Measurements from ENCODE around the gene SLC39A13. TPM values are rescaled to one million over a fixed set of nuclear protein-coding genes. Genes with fewer than 3 reads are reported as not detected.

SLC39A13 gene
- total RNA-seq, 1 donor from 2014 or later, result 60.0 TPM

GRCh38 chr11:47399860-47400767 is 8.3 kb upstream of the SLC39A13 start:
- peaks cover 20% of the 10 kb centered on the region for H3K4me1 Mint-ChIP-seq (ENCODE audit: low read depth, unreplicated experiment)
- peak overlapping the region; percentile 65 for H3K4me3 Mint-ChIP-seq (ENCODE audit: unreplicated experiment)
- peak overlapping the region; percentile 82 for H3K27ac Mint-ChIP-seq (ENCODE audit: unreplicated experiment)
- no peaks in the 10 kb centered on the region for H3K27me3 Mint-ChIP-seq (ENCODE audit: unreplicated experiment)
- peaks cover 3% of the 10 kb centered on the region for H3K9me3 Mint-ChIP-seq (ENCODE audit: unreplicated experiment)
- TF ChIP-seq, protein P1, sequence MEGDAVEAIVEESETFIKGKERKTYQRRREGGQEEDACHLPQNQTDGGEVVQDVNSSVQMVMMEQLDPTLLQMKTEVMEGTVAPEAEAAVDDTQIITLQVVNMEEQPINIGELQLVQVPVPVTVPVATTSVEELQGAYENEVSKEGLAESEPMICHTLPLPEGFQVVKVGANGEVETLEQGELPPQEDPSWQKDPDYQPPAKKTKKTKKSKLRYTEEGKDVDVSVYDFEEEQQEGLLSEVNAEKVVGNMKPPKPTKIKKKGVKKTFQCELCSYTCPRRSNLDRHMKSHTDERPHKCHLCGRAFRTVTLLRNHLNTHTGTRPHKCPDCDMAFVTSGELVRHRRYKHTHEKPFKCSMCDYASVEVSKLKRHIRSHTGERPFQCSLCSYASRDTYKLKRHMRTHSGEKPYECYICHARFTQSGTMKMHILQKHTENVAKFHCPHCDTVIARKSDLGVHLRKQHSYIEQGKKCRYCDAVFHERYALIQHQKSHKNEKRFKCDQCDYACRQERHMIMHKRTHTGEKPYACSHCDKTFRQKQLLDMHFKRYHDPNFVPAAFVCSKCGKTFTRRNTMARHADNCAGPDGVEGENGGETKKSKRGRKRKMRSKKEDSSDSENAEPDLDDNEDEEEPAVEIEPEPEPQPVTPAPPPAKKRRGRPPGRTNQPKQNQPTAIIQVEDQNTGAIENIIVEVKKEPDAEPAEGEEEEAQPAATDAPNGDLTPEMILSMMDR (IDR thresholded peaks at IDR 0.05; ENCODE audit: partially characterized antibody, unreplicated experiment), result no peak
- no peaks in the 10 kb centered on the region for H3K36me3 Mint-ChIP-seq (ENCODE audit: unreplicated experiment)
- no peak for DNase-seq

DNA sequence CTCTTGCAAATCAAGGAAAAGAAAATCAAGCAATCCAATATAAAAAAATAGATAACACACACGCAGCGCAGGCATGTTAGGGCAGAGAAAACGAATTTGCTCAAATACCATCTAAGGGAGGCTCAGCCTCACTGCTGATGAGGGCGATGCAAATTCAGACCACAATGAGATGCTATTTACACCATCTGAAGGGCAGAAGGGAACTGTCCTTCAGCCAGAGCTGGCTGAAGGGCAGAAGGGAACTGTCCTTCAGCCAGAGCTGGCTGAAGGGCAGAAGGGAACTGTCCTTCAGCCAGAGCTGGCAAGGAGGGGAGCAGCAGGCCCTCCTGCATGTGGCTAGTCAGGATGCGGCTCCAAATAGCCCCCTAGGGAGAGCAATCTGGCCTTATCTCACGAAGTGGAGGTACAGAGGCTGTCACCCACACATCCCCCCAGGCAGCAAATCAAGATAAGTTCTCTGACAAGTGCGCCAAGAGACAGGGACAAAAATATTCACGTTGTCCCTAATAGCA is 7.6 kb upstream of the SLC39A13 start:
- peaks cover 3% of the 10 kb centered on the region for H3K9me3 Mint-ChIP-seq (ENCODE audit: unreplicated experiment)
- TF ChIP-seq, protein P1 (IDR thresholded peaks at IDR 0.05; ENCODE audit: partially characterized antibody, unreplicated experiment), result no peak
- H3K27me3 Mint-ChIP-seq (ENCODE audit: unreplicated experiment), result no peaks in the 10 kb centered on the region
- H3K27ac Mint-ChIP-seq (ENCODE audit: unreplicated experiment), result peak overlapping the region; percentile 82
- DNase-seq, result no peak
- H3K36me3 Mint-ChIP-seq (ENCODE audit: unreplicated experiment), result no peaks in the 10 kb centered on the region
- H3K4me3 Mint-ChIP-seq (ENCODE audit: unreplicated experiment), result peak overlapping the region; percentile 65
- H3K4me1 Mint-ChIP-seq (ENCODE audit: low read depth, unreplicated experiment), result peaks cover 20% of the 10 kb centered on the region

- no peak for DNase-seq
Measured at GRCh38 chr11:47403135-47403534, 5.3 kb upstream of the SLC39A13 start.

DNA sequence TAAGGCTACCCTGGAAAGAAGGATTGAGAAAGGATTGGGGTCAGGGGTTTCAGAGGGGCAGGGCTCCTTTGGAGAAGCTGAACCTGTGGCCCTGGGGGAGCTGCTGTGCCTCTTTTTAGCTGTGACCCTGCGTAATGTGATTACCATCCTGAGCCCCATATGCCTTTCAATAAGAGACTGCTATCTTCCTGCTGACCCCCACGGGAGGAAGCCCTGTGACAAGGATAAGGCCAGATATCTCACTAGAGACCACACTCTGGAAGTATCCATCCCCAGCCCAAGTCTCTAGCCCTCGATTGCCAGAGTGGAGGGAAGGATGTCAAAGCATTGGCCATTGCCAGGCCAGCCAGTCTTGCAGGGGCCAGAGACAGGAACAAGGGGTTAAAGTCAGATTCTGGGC is 4.8 kb upstream of the SLC39A13 start:
- Mint-ChIP-seq H3K27ac (ENCODE audit: unreplicated experiment) (peak overlapping the region; percentile 22), H3K36me3 (ENCODE audit: unreplicated experiment) (no peaks in the 10 kb centered on the region), H3K9me3 (ENCODE audit: unreplicated experiment) (peaks cover 11% of the 10 kb centered on the region), H3K4me3 (ENCODE audit: unreplicated experiment) (no peak overlapping the region), H3K27me3 (ENCODE audit: unreplicated experiment) (peaks cover 2% of the 10 kb centered on the region), H3K4me1 (ENCODE audit: low read depth, unreplicated experiment) (peaks cover 31% of the 10 kb centered on the region)
- TF ChIP-seq, protein P1 (IDR thresholded peaks at IDR 0.05; ENCODE audit: partially characterized antibody, unreplicated experiment), result no peak
- no peak for DNase-seq

More at GRCh38 chr11:47403135-47403534, 5.3 kb upstream of the SLC39A13 start:
- Mint-ChIP-seq H3K36me3 (ENCODE audit: unreplicated experiment) (no peaks in the 10 kb centered on the region), H3K27me3 (ENCODE audit: unreplicated experiment) (peaks cover 2% of the 10 kb centered on the region), H3K4me1 (ENCODE audit: low read depth, unreplicated experiment) (peaks cover 31% of the 10 kb centered on the region), H3K4me3 (ENCODE audit: unreplicated experiment) (no peak overlapping the region), H3K9me3 (ENCODE audit: unreplicated experiment) (peaks cover 11% of the 10 kb centered on the region), H3K27ac (ENCODE audit: unreplicated experiment) (no peak overlapping the region)
- TF ChIP-seq, protein P1 (IDR thresholded peaks at IDR 0.05; ENCODE audit: partially characterized antibody, unreplicated experiment), result no peak

Measured in glutamatergic neuron (in vitro differentiated cells).